ENCODE results near the gene RNF149.
"Not testable (repeated sequence)": the region's sequence is repeated elsewhere in the genome, so short reads cannot be mapped to it uniquely, and the experiment has no call there.

RNF149 gene, protein sequence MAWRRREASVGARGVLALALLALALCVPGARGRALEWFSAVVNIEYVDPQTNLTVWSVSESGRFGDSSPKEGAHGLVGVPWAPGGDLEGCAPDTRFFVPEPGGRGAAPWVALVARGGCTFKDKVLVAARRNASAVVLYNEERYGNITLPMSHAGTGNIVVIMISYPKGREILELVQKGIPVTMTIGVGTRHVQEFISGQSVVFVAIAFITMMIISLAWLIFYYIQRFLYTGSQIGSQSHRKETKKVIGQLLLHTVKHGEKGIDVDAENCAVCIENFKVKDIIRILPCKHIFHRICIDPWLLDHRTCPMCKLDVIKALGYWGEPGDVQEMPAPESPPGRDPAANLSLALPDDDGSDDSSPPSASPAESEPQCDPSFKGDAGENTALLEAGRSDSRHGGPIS

DNA sequence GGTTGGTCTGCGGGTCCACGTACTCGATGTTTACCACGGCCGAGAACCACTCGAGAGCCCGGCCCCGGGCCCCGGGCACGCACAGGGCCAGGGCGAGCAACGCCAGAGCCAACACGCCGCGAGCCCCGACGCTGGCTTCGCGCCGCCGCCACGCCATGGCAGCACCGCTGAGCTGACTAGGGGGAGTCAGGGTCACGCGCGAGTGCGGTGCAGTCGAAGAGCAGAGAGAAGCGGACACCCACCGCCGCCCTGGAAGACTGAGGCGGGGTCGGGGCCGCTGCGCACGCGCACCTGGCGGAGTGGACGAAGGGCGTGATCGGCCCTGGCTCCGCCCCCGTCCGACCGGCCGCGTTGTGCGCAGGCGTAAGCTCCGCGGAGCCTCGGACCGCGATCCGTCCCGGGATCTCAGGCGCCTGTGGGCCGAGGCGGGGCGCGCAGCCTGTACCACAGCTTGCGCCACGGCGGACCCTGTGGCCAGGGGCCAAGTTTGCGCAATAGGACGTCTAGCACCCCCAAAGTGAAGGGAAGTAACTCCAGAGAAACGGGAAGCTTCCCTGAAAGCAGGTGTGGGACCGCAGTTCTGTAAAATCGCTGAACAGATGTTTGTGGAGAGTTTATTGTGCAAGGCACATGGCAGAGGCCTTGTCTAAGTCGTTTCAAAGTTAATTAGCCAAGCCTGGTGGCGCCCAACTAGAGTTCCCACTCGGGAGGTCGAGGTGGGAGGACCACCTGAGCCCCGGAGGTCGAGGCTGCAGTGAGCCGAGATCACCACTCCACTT is at the start of gene RNF149:
RNF149 (minus strand) TSS at position 270 of the 779 bp plus-strand sequence; CDS start at position 157, 113 bp downstream.
- TF ChIP-seq, protein P1, sequence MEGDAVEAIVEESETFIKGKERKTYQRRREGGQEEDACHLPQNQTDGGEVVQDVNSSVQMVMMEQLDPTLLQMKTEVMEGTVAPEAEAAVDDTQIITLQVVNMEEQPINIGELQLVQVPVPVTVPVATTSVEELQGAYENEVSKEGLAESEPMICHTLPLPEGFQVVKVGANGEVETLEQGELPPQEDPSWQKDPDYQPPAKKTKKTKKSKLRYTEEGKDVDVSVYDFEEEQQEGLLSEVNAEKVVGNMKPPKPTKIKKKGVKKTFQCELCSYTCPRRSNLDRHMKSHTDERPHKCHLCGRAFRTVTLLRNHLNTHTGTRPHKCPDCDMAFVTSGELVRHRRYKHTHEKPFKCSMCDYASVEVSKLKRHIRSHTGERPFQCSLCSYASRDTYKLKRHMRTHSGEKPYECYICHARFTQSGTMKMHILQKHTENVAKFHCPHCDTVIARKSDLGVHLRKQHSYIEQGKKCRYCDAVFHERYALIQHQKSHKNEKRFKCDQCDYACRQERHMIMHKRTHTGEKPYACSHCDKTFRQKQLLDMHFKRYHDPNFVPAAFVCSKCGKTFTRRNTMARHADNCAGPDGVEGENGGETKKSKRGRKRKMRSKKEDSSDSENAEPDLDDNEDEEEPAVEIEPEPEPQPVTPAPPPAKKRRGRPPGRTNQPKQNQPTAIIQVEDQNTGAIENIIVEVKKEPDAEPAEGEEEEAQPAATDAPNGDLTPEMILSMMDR (IDR thresholded peaks at IDR 0.05; ENCODE audit: insufficient read depth, low read depth, low read length, missing control alignments), result no peak

GRCh38 chr2:101357376-101357775 is 48.9 kb upstream of the RNF149 start:
- TF ChIP-seq, protein P1 (IDR thresholded peaks at IDR 0.05; ENCODE audit: insufficient read depth, low read depth, low read length, missing control alignments), result no peak
- H3K4me3 ChIP-seq (ENCODE audit: low read length), result no peak overlapping the region
- no peak for DNase-seq (ENCODE audit: low read depth)

More for the DNA sequence above, at the start of gene RNF149:
- peak; percentile 90 for DNase-seq (ENCODE audit: low read depth)
- peak within 1 kb of the TSS; percentile 63 for H3K4me3 ChIP-seq (ENCODE audit: low read length)

- TF ChIP-seq, protein P1 (IDR thresholded peaks at IDR 0.05; ENCODE audit: insufficient read depth, low read depth, low read length, missing control alignments), result no peak
- peak; percentile 48 for DNase-seq (ENCODE audit: low read depth)
Observed at GRCh38 chr2:101356521-101356920, 48.0 kb upstream of the RNF149 start.

DNA sequence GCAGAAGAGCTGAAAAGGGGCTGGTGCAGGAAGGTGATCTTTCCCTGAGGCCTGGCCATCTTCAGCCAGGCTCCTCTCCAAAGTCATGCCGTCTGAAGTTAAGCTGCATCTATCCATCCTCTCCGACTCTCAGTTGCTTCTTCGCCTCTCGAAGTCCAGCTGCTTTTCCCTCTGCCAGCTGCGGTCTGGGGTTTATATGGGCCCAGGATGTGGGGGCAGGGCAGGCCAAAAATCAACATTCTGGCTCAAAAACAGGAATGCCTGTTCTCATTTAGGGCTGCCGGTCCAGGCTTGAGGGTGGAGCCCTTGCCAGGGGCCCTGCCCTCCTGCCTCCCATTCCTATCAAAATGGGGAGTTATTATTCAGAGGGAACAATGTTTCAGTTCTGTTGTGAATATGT is 47.6 kb upstream of the RNF149 start:
- TF ChIP-seq, protein P1 (IDR thresholded peaks at IDR 0.05; ENCODE audit: insufficient read depth, low read depth, low read length, missing control alignments), result no peak
- no peak overlapping the region for H3K4me3 ChIP-seq (ENCODE audit: low read length)

More at GRCh38 chr2:101356521-101356920, 48.0 kb upstream of the RNF149 start:
- H3K4me3 ChIP-seq (ENCODE audit: low read length), result no peak overlapping the region

GRCh38 chr2:101355401-101356054 is 47.0 kb upstream of the RNF149 start:
- no peak overlapping the region for H3K4me3 ChIP-seq (ENCODE audit: low read length)
- TF ChIP-seq, protein P1 (IDR thresholded peaks at IDR 0.05; ENCODE audit: insufficient read depth, low read depth, low read length, missing control alignments), result no peak
- DNase-seq (ENCODE audit: low read depth), result peak; percentile 68

More for the DNA sequence above, 47.6 kb upstream of the RNF149 start:
- no peak for DNase-seq (ENCODE audit: low read depth)

DNA sequence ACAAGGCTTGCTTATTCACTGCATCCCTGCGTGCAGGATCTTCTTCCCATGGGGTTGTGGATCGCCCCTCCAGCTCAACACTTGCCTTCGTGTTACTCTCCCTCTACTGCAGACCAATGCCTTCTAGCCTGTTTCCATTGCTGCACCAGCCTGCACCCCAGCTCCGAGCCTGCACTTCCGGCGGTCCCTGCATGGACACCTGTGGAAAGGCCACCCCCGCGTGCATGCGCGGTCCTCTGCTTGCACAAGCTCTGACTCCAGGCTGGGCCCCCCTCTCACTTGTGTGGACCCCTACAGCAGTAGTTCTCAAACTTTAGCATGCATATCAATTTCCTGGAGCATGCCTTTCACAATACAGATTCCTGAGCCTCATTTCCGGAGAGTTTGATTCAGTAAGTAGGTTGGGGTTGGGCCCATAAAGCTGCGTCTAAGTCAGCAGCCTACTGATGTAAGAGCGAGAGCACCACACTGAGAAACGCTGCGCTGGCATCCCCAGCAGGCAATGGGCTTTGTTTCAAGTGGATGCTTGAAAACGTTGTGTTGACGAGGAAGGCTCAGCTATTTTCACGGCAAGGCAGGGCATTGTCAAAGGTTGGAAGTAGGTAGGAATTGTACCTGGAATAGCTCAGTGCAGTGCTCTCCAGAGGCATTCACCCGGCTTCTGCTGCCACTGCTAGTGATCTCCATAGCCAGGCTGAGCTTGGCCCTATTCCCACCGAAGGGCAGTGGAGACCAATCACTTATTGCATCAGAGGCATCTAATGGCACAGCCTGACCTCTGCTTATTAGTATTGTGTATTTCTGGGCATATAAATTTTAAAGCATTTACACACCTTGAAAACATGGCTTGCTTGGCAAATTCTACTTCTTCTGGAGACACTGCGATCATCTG is 46.2 kb upstream of the RNF149 start:
- DNase-seq (ENCODE audit: low read depth), result no peak
- TF ChIP-seq, protein P1 (IDR thresholded peaks at IDR 0.05; ENCODE audit: insufficient read depth, low read depth, low read length, missing control alignments), result no peak
- H3K4me3 ChIP-seq (ENCODE audit: low read length), result no peak overlapping the region

- DNase-seq (ENCODE audit: low read depth); H3K4me3 ChIP-seq (ENCODE audit: low read length): not testable (repeated sequence)
Observed at GRCh38 chr2:101352631-101353030, 44.1 kb upstream of the RNF149 start.
